HCT116 (cell line): ENCODE data around the gene HDAC7. TPM values are rescaled to one million over a fixed set of nuclear protein-coding genes. Genes with fewer than 3 reads are reported as not detected.
A peak's percentile ranks its signal among the peaks of the same experiment; 100 is the strongest.

Experiments
- ATAC-seq: fragments of 200-7000 bp; cut with Tn5 transposase; 2 replicates; pipeline ENCODE4 v1.9.1; 2020; ENCODE audit warnings: mild to moderate bottlenecking, moderate library complexity
- BruUV-seq: library from RNA; stranded (reverse); fragments of 400-500 nt; replicated peaks from 2 replicates; lab custom pipeline; 2021; lab: Mats Ljungman, UMichigan
- CTCF ChIA-PET: fragments of 300-600 bp; sonication (Branson Sonifier 250); formaldehyde crosslinking; loops from one replicate; lab custom pipeline; 2021; ENCODE audit warnings: antibody characterized with exemption; lab: Charles Lee
- POLR2A ChIA-PET: fragments of 300-600, 350-600 bp; sonication (Branson Sonifier 250); formaldehyde crosslinking; loops from one replicate; lab custom pipeline; 2021; ENCODE audit warnings: antibody characterized with exemption; lab: Charles Lee
- RAD21 ChIA-PET, 2 experiments: fragments of 300-600 bp; sonication (Branson Sonifier 250); formaldehyde crosslinking; loops; one replicate each; lab custom pipeline; 2023; ENCODE audit warnings: low total read pairs in 2 of 2; ENCODE audit not compliant: uncharacterized antibody in 2 of 2, unreplicated experiment in 2 of 2, low non-redundant PET in 1 of 2; lab: Charles Lee
- DNase-seq: peaks from one replicate; pipeline ENCODE4 v3.0.0-alpha.2; 2010; ENCODE audit warnings: low read depth, low spot score
- H2AFZ ChIP-seq: fragments of 200-600 bp; shearing (Covaris generic), sonication (generic); 2 replicates; pipeline ENCODE4 v1.6.1; 2017; ENCODE audit warnings: low read depth, mixed run types, mixed read lengths, antibody characterized with exemption, low read length; ENCODE audit not compliant: poor library complexity, severe bottlenecking
- H3K27ac ChIP-seq: 2 replicates; pipeline ENCODE4 v1.5.1; 2012; ENCODE audit warnings: low read depth, low read length
- H3K27me3 ChIP-seq: fragments of 200-600 bp; sonication (generic); 2 replicates; pipeline ENCODE4 v1.6.1; 2016; ENCODE audit warnings: mixed run types, low read length, mixed read lengths; ENCODE audit not compliant: insufficient read depth
- H3K36me3 ChIP-seq, 2 experiments: fragments of 200-500 bp in 1 of 2; fragments of 200-600 bp in 1 of 2; sonication (Bioruptor generic) in 1 of 2; sonication (generic) in 1 of 2; 2 replicates each; pipeline versions ENCODE4 v1.5.1 to v1.6.1; 2014 to 2016; ENCODE audit warnings: low read length in 2 of 2, inconsistent platforms in 1 of 2, mixed read lengths in 1 of 2, mixed run types in 1 of 2; ENCODE audit not compliant: insufficient read depth in 2 of 2, control insufficient read depth in 1 of 2
- H3K4me1 ChIP-seq, 2 experiments: fragments of 200-600 bp in 1 of 2; sonication (generic) in 1 of 2; 2 replicates each; pipeline versions ENCODE4 v1.5.1 to v1.6.1; 2012 to 2017; ENCODE audit warnings: low read length in 2 of 2, inconsistent platforms in 1 of 2, mild to moderate bottlenecking in 1 of 2, mixed read lengths in 1 of 2, mixed run types in 1 of 2, moderate library complexity in 1 of 2; ENCODE audit not compliant: insufficient read depth in 2 of 2, control insufficient read depth in 1 of 2
- H3K4me2 ChIP-seq: fragments of 200-600 bp; sonication (generic); 2 replicates; pipeline ENCODE4 v1.6.1; 2017; ENCODE audit warnings: mixed run types, low read length, mixed read lengths
- H3K4me3 ChIP-seq, 2 experiments: fragments of 200-600 bp in 1 of 2; sonication (generic) in 1 of 2; replicated peaks in 1 of 2; 2 replicates each; pipeline ENCODE4 v1.5.1; 2011 to 2016; ENCODE audit warnings: low read length in 2 of 2, control low read depth in 1 of 2, low read depth in 1 of 2, mild to moderate bottlenecking in 1 of 2, mixed read lengths in 1 of 2, mixed run types in 1 of 2
- H3K79me2 ChIP-seq: fragments of 200-600 bp; sonication (generic); 2 replicates; pipeline ENCODE4 v1.6.1; 2017; ENCODE audit warnings: mild to moderate bottlenecking, mixed run types, low read length, moderate library complexity, mixed read lengths; ENCODE audit not compliant: insufficient read depth
- H3K9ac ChIP-seq: fragments of 200-600 bp; sonication (generic); 2 replicates; pipeline ENCODE4 v1.6.1; 2016; ENCODE audit warnings: low read length, mixed read lengths
- H3K9me2 ChIP-seq: fragments of 200-600 bp; sonication (generic), shearing (Covaris generic); 2 replicates; pipeline ENCODE4 v1.6.1; 2017; ENCODE audit warnings: mixed run types, mild to moderate bottlenecking, moderate library complexity; ENCODE audit not compliant: insufficient read depth
- H3K9me3 ChIP-seq, 2 experiments: fragments of 200-500 bp in 1 of 2; fragments of 200-600 bp in 1 of 2; sonication (Bioruptor generic) in 1 of 2; sonication (generic) in 1 of 2; 2 replicates each; pipeline ENCODE4 v1.6.1; 2014 to 2017; ENCODE audit warnings: low read length in 2 of 2, mixed read lengths in 2 of 2, inconsistent platforms in 1 of 2, low read depth in 1 of 2, mild to moderate bottlenecking in 1 of 2, mixed run types in 1 of 2, moderate library complexity in 1 of 2; ENCODE audit not compliant: control insufficient read depth in 1 of 2, insufficient read depth in 1 of 2
- H4K20me1 ChIP-seq: fragments of 200-600 bp; sonication (generic), shearing (Covaris generic); 2 replicates; pipeline ENCODE4 v1.6.1; 2017; ENCODE audit warnings: mixed run types, mild to moderate bottlenecking, moderate library complexity; ENCODE audit not compliant: insufficient read depth
- CBX3 ChIP-seq: IDR thresholded peaks from 2 replicates; pipeline ENCODE4 v1.6.1; 2012; ENCODE audit warnings: low read depth
- CTCF ChIP-seq, 3 experiments: fragments of 200-600 bp in 1 of 3; sonication (generic) in 1 of 3; IDR thresholded peaks in 2 of 3; conservative IDR thresholded peaks in 1 of 3; 2 replicates each; pipeline ENCODE4 v1.5.1; 2012 to 2017; ENCODE audit warnings: low read depth in 2 of 3, low read length in 2 of 3, antibody characterized with exemption in 1 of 3, borderline replicate concordance in 1 of 3, control low read depth in 1 of 3, mild to moderate bottlenecking in 1 of 3, mixed read lengths in 1 of 3, mixed run types in 1 of 3, moderate library complexity in 1 of 3; ENCODE audit not compliant: insufficient read depth in 1 of 3
- ELF1 ChIP-seq: IDR thresholded peaks from 2 replicates; pipeline ENCODE4 v1.6.1; 2012; ENCODE audit warnings: low read depth, borderline replicate concordance
- POLR2A ChIP-seq: IDR thresholded peaks from 2 replicates; pipeline ENCODE4 v1.7.0; 2011; ENCODE audit warnings: borderline replicate concordance; ENCODE audit not compliant: insufficient read depth, insufficient read length; ENCODE audit errors: extremely low read depth
- SIN3A ChIP-seq: IDR thresholded peaks from 2 replicates; pipeline ENCODE4 v1.6.1; 2012; ENCODE audit warnings: low read depth
- SRF ChIP-seq: IDR thresholded peaks from 2 replicates; pipeline ENCODE4 v1.6.1; 2012; ENCODE audit warnings: low read depth
- ZNF274 ChIP-seq: fragments of 200-500 bp; sonication (Bioruptor generic); IDR thresholded peaks from 2 replicates; pipeline ENCODE4 v1.6.1; 2014; ENCODE audit warnings: mild to moderate bottlenecking, low read depth, low read length, inconsistent platforms
- intact Hi-C: fragments of 100-400 bp; cut with micrococcal nuclease; formaldehyde crosslinking; loops from 2 replicates; pipeline ENCODE4 v1.10.0; 2022
- total RNA-seq: library from RNA; stranded (reverse); gene quantifications from one replicate; pipeline ENCODE4 v1.2.1, GENCODE V29; 2021; ENCODE audit not compliant: unreplicated experiment

The HDAC7 gene
- total RNA-seq, 1 experiment from 2014 or later = 38.1 TPM

- ATAC-seq = no peak
- H3K9ac ChIP-seq = no peak overlapping the region
- H3K27ac ChIP-seq = no peak overlapping the region
- H3K9me2 ChIP-seq = no peaks in the 10 kb centered on the region
- RAD21 ChIA-PET = no interaction called here
- no peak overlapping the region for H3K4me3 ChIP-seq
- TF ChIP-seq CTCF (IDR thresholded peaks at IDR 0.05 in 2 of 3, conservative IDR thresholded peaks at IDR 0.05 in 1 of 3; ENCODE audit: borderline replicate concordance in 1 of 3, insufficient read depth in 1 of 3, low read depth in 2 of 3, low read length in 2 of 3) (peak in 1 of 3 experiments; percentile 29; a peak in 2 of 6 replicates), ZNF274 (no peak)
- H3K27me3 ChIP-seq = no peaks in the 10 kb centered on the region
- H3K79me2 ChIP-seq = no peaks in the 10 kb centered on the region
- intact Hi-C loops = no loop called here
- POLR2A ChIA-PET = no interaction called here
- H3K4me2 ChIP-seq = no peak overlapping the region
- no peaks in the 10 kb centered on the region for H4K20me1 ChIP-seq
- no peaks in the 10 kb centered on the region for H3K9me3 ChIP-seq
- peaks cover 11 to 18% of the 10 kb centered on the region in 2 experiments for H3K4me1 ChIP-seq
- no peak for DNase-seq
- H2AFZ ChIP-seq = no peak overlapping the region
- no peaks in the 10 kb centered on the region for H3K36me3 ChIP-seq
- CTCF ChIA-PET = interaction anchor here (1.0 kb wide), 1 partner anchor 18 kb away, joined by 3 read pairs; no protein-coding TSS in a partner anchor
- no TSS peak for BruUV-seq
Observed at GRCh38 chr12:47855502-47855901, 35.8 kb upstream of the HDAC7 start.

GRCh38 chr12:47854531-47854930, 34.8 kb upstream of the HDAC7 start:
- no peak overlapping the region for H2AFZ ChIP-seq
- no peak overlapping the region for H3K9ac ChIP-seq
- TF ChIP-seq SRF = no peak
- no peak for TF ChIP-seq CBX3
- TF ChIP-seq SIN3A = no peak
- TF ChIP-seq ELF1 = no peak
- TF ChIP-seq POLR2A = no peak
- TF ChIP-seq, all 23 proteins: peak for 0
- no peak overlapping the region for H3K4me2 ChIP-seq
- H3K4me3 ChIP-seq = no peak overlapping the region
- no peaks in the 10 kb centered on the region for H4K20me1 ChIP-seq
- H3K9me3 ChIP-seq = no peaks in the 10 kb centered on the region
- CTCF ChIA-PET = no interaction called here
- H3K27me3 ChIP-seq = no peaks in the 10 kb centered on the region
- intact Hi-C loops = no loop called here
- H3K79me2 ChIP-seq = no peaks in the 10 kb centered on the region
- H3K4me1 ChIP-seq = peaks cover 11 to 17% of the 10 kb centered on the region in 2 experiments
- no TSS peak for BruUV-seq
- ATAC-seq (no peak), DNase-seq (no peak)
- H3K36me3 ChIP-seq = no peaks in the 10 kb centered on the region
- RAD21 ChIA-PET = no interaction called here
- no peak overlapping the region for H3K27ac ChIP-seq
- POLR2A ChIA-PET = no interaction called here
- H3K9me2 ChIP-seq = no peaks in the 10 kb centered on the region
